CD4-positive, CD25-positive, alpha-beta regulatory T cell (primary cell): ENCODE data around the gene CABP4. TPM values are rescaled to one million over a fixed set of nuclear protein-coding genes. Genes with fewer than 3 reads are reported as not detected.

Experiments used
- ATAC-seq, 2 donors: fragments of 150-1000 bp; cut with Tn5 transposase; one replicate each; pipeline ENCODE4 v1.10.0; 2021; ENCODE audit warnings: low read depth in 2 of 2, moderate number of reproducible peaks in 2 of 2, moderate library complexity in 1 of 2
- DNase-seq, 3 donors: peaks; one replicate each; pipeline versions ENCODE4 v3.0.0 to v3.0.0-alpha.2; 2012 to 2022; ENCODE audit warnings: mixed read lengths in 1 of 3
- H3K27ac ChIP-seq: one replicate; pipeline ENCODE4 v1.7.0; 2013; ENCODE audit warnings: mild to moderate bottlenecking, low read length; ENCODE audit not compliant: insufficient read depth, poor library complexity, severe bottlenecking
- H3K27me3 ChIP-seq: one replicate; pipeline ENCODE4 v1.7.0; 2013; ENCODE audit warnings: low read length; ENCODE audit not compliant: control insufficient read depth, insufficient read depth
- H3K36me3 ChIP-seq: one replicate; pipeline ENCODE4 v1.7.0; 2013; ENCODE audit warnings: mild to moderate bottlenecking, low read length, moderate library complexity; ENCODE audit not compliant: control insufficient read depth, insufficient read depth
- H3K4me1 ChIP-seq: 2 replicates; pipeline ENCODE4 v1.7.0; 2013; ENCODE audit warnings: mild to moderate bottlenecking, low read length; ENCODE audit not compliant: insufficient read depth, control insufficient read depth, poor library complexity, severe bottlenecking
- H3K4me3 ChIP-seq: one replicate; pipeline ENCODE4 v1.7.0; 2013; ENCODE audit warnings: low read depth, mild to moderate bottlenecking, low read length, moderate library complexity
- H3K9me3 ChIP-seq, 2 experiments: 1 replicate in 1 of 2; 2 replicates in 1 of 2; pipeline ENCODE4 v1.7.0; 2013; ENCODE audit warnings: low read length in 2 of 2, mild to moderate bottlenecking in 1 of 2, moderate library complexity in 1 of 2; ENCODE audit not compliant: control insufficient read depth in 2 of 2
- H3K27ac Mint-ChIP-seq, 3 donors: one replicate each; pipeline ENCODE4 v1.8.0; 2020 to 2022; ENCODE audit warnings: mild to moderate bottlenecking in 3 of 3, mixed read lengths in 3 of 3, moderate library complexity in 2 of 3
- H3K27me3 Mint-ChIP-seq: one replicate; pipeline ENCODE4 v1.8.0; 2022; ENCODE audit warnings: mild to moderate bottlenecking, mixed read lengths
- H3K36me3 Mint-ChIP-seq: one replicate; pipeline ENCODE4 v1.8.0; 2020; ENCODE audit warnings: mixed read lengths
- H3K4me1 Mint-ChIP-seq, 4 donors: one replicate each; pipeline ENCODE4 v1.8.0; 2020 to 2022; ENCODE audit warnings: mixed read lengths in 4 of 4, mild to moderate bottlenecking in 1 of 4
- H3K4me3 Mint-ChIP-seq, 4 donors: one replicate each; pipeline ENCODE4 v1.8.0; 2020 to 2022; ENCODE audit warnings: mild to moderate bottlenecking in 4 of 4, mixed read lengths in 4 of 4, moderate library complexity in 3 of 4
- H3K9me3 Mint-ChIP-seq, 7 donors: one replicate each; pipeline ENCODE4 v1.8.0; 2020 to 2022; ENCODE audit warnings: mixed read lengths in 7 of 7, mild to moderate bottlenecking in 3 of 7, moderate library complexity in 2 of 7
- polyA plus RNA-seq, 4 donors: library from polyadenylated mRNA; unstranded; fragments of 300-500 nt; fragmentation: Illumina TruSeq; gene quantifications; one replicate each; pipeline ENCODE4 v1.2.3, GENCODE V29; 2021
- total RNA-seq: library from RNA; stranded (reverse); gene quantifications from one replicate; pipeline ENCODE4 v1.2.3, GENCODE V29; 2022

Gene CABP4
- total and polyA plus RNA-seq, 5 donors from 2014 or later = 0.57 to 13.2 (median 0.96) TPM

DNA sequence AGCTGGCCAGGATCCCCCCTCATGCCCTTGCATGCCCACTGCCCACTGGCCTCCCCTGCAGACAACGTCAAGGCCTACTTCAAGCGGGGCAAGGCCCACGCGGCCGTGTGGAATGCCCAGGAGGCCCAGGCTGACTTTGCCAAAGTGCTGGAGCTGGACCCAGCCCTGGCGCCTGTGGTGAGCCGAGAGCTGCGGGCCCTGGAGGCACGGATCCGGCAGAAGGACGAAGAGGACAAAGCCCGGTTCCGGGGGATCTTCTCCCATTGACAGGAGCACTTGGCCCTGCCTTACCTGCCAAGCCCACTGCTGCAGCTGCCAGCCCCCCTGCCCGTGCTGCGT, 35.5 kb downstream of the CABP4 start:
- DNase-seq = no peak
- Histone ChIP-seq H3K9me3 (no peaks in the 10 kb centered on the region), H3K27ac (no peak overlapping the region), H3K27me3 (no peaks in the 10 kb centered on the region), H3K4me3 (no peak overlapping the region), H3K4me1 (peaks cover 36% of the 10 kb centered on the region), H3K36me3 (peaks cover 55% of the 10 kb centered on the region)
- no peak for ATAC-seq
- Mint-ChIP-seq H3K9me3 (no peaks in the 10 kb centered on the region), H3K36me3 (peaks cover 18% of the 10 kb centered on the region), H3K4me1 (peaks cover 5 to 44% (median 29%) of the 10 kb centered on the region in 4 donors), H3K27me3 (peaks cover 4% of the 10 kb centered on the region), H3K27ac (no peak overlapping the region), H3K4me3 (no peak overlapping the region)

- peaks cover 28% of the 10 kb centered on the region for H3K4me1 ChIP-seq
- H3K36me3 ChIP-seq = peaks cover 63% of the 10 kb centered on the region
- no peaks in the 10 kb centered on the region for H3K9me3 ChIP-seq
- Mint-ChIP-seq H3K27ac (no peak overlapping the region), H3K27me3 (peaks cover 4% of the 10 kb centered on the region), H3K4me3 (no peak overlapping the region), H3K9me3 (no peaks in the 10 kb centered on the region), H3K4me1 (peaks cover 0 to 40% (median 22%) of the 10 kb centered on the region in 4 donors), H3K36me3 (peaks cover 13% of the 10 kb centered on the region)
- ATAC-seq (no peak), DNase-seq (no peak)
- H3K27me3 ChIP-seq = no peaks in the 10 kb centered on the region
- H3K27ac ChIP-seq = no peak overlapping the region
- no peak overlapping the region for H3K4me3 ChIP-seq
These were observed 36.3 kb downstream of the CABP4 start for GRCh38 chr11:67491276-67492068.

DNA sequence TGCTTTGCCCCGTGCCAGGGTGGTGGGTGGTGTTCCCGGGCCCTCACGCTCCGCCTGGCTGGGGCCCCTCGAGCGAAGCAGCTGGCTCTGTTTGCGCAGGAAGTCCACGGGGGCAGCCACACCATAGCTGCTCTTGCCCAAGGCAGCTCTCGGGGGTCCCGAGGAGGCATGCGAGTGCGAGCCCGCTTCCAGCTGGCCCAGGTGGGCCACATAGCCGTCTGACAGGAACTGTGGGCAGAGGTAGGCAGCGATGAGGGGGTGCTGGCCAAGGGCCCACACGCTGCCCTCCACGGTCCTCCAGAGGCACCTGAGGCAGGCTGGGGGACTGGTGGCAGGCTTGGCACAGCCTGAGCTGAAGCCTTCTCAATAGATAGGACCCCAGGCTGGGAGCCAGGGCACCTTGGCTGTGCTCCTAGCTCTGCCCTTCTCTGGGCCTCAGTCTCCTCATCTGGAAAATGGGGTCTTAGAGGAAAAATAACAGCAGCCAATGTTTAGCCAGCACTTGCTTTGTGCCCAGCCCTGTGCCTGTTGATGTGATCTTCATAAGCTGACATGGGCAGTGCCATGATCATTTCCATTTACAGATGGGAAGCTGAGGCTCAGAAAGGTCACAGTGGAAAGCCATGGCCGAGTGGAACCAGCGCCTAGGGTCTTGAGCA, 37.0 kb downstream of the CABP4 start:
- Histone ChIP-seq H3K4me1 (peaks cover 21% of the 10 kb centered on the region), H3K36me3 (peaks cover 65% of the 10 kb centered on the region), H3K4me3 (no peak overlapping the region), H3K9me3 (no peaks in the 10 kb centered on the region), H3K27ac (peak overlapping the region; percentile 25), H3K27me3 (no peaks in the 10 kb centered on the region)
- Mint-ChIP-seq H3K9me3 (no peaks in the 10 kb centered on the region), H3K4me3 (no peak overlapping the region), H3K36me3 (peaks cover 13% of the 10 kb centered on the region), H3K27ac (no peak overlapping the region), H3K4me1 (peaks cover 0 to 32% (median 17%) of the 10 kb centered on the region in 4 donors), H3K27me3 (peaks cover 4% of the 10 kb centered on the region)
- DNase-seq = no peak
- ATAC-seq = no peak

- no peak overlapping the region for H3K27ac Mint-ChIP-seq
- peaks cover 0 to 25% (median 10%) of the 10 kb centered on the region in 4 donors for H3K4me1 Mint-ChIP-seq
- H3K4me3 Mint-ChIP-seq = no peak overlapping the region
- Histone ChIP-seq H3K9me3 (no peaks in the 10 kb centered on the region), H3K4me1 (peaks cover 13% of the 10 kb centered on the region), H3K4me3 (no peak overlapping the region), H3K36me3 (peaks cover 62% of the 10 kb centered on the region), H3K27me3 (no peaks in the 10 kb centered on the region), H3K27ac (peak overlapping the region; percentile 25)
- DNase-seq (no peak), ATAC-seq (no peak)
- no peaks in the 10 kb centered on the region for H3K9me3 Mint-ChIP-seq
- peaks cover 3% of the 10 kb centered on the region for H3K27me3 Mint-ChIP-seq
- H3K36me3 Mint-ChIP-seq = peaks cover 6% of the 10 kb centered on the region
These were observed 37.8 kb downstream of the CABP4 start for GRCh38 chr11:67492801-67493547.

GRCh38 chr11:67493548-67494370, 38.6 kb downstream of the CABP4 start:
- peaks cover 5% of the 10 kb centered on the region for H3K4me1 ChIP-seq
- no peaks in the 10 kb centered on the region for H3K9me3 Mint-ChIP-seq
- H3K36me3 Mint-ChIP-seq = peaks cover 5% of the 10 kb centered on the region
- H3K4me3 ChIP-seq = no peak overlapping the region
- no peak overlapping the region for H3K4me3 Mint-ChIP-seq
- H3K9me3 ChIP-seq = no peaks in the 10 kb centered on the region
- H3K4me1 Mint-ChIP-seq = peaks cover 0 to 17% (median 6%) of the 10 kb centered on the region in 4 donors
- no peak for ATAC-seq
- no peak overlapping the region for H3K27ac Mint-ChIP-seq
- no peaks in the 10 kb centered on the region for H3K27me3 Mint-ChIP-seq
- DNase-seq = no peak
- H3K27ac ChIP-seq = no peak overlapping the region
- peaks cover 62% of the 10 kb centered on the region for H3K36me3 ChIP-seq
- no peaks in the 10 kb centered on the region for H3K27me3 ChIP-seq

DNA sequence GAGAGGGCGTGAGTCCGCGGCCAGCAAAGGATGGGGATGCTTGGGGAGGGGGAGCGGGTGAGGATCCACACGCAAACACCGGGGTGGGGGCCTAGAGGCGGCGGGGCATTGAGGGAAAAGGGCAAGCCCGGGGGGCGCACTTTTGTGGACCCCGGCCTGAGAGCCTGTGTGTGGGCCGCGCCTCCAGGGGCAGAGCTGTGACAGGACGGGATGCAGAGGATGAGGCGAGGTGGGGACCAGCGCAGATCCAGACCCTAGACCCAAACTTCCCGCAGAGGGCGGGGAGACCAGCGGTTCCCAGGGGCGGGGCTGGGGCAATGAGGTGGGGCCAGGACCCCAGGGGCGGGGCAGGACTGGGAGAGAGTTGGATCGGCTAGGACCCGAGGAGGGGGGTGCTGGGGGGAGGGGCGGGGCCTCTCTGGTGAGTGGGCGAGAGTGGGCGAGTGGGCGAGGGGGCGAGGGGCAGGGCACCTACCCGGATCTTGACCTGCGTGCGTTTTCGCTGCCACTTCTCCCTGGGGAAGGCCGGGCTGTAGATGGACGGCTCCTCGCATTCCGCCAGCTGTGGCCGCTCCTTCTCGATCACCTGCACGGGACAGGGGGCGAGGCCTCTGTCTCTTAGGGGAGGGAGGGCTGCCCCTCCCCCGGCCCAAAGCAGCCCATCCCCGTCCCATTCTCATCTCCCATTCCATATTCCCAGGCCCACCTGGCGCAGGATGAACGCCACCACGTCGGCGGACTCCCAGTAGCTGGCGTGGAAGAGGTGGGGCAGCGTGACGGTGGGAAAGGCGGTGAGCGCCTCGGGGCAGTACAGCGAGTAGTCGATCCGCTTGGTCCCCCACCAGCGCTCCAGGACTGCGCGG, 39.4 kb downstream of the CABP4 start:
- Histone ChIP-seq H3K27ac (no peak overlapping the region), H3K36me3 (peaks cover 58% of the 10 kb centered on the region), H3K4me1 (peaks cover 3% of the 10 kb centered on the region), H3K9me3 (no peaks in the 10 kb centered on the region), H3K4me3 (no peak overlapping the region), H3K27me3 (no peaks in the 10 kb centered on the region)
- Mint-ChIP-seq H3K27me3 (no peaks in the 10 kb centered on the region), H3K27ac (peak overlapping the region in 1 of 3 donors; percentile 38), H3K36me3 (peaks cover 3% of the 10 kb centered on the region), H3K4me3 (no peak overlapping the region), H3K4me1 (peaks cover 0 to 13% (median 3%) of the 10 kb centered on the region in 4 donors), H3K9me3 (no peaks in the 10 kb centered on the region)
- no peak for DNase-seq
- ATAC-seq = no peak
